Measurements from ENCODE around the gene WDR93.
"Not testable (repeated sequence)": the region's sequence is repeated elsewhere in the genome, so short reads cannot be mapped to it uniquely, and the experiment has no call there.

Gene WDR93

DNA sequence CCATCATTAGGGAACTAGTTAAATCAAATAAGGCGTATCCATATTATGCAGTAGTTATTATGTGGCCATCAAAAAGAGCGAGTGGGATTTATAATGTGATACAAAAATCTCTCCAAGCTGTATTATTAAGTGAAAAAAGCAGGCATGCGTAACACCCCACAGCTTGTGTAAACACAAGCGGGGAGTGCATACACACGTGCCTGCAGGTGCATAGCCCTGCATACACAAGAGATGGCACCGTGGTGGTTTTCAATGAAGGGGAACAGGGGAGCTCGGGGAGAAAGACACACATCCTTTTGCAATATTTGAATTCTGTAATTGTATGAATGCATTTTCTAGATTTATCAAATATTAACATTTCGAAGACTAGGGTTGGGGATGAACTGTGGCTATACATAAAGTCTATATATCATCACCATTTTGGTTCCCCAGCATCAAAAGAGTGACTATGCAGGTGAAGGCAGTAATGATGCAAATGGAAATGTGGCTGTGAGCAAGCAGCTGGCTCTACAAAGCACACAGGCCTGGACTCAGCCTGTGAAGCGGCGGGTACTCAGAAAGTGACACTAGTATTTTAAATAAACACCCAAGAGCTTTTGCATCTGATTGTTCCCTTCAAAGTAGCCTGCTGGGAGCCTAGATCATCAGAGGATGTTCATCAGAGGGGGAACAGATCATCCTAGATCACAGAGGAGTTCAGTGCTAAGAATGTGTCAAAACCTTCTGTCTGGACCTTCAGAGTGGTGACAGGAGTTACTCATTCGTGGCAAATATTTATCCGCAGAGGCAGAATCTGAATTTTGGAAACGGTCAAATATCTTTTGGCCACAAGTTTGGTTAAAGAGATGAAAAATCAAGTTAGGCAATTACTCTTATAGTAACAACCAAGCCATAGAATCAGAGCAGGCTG, 25.9 kb upstream of the WDR93 start:
- FAIRE-seq = no peak

DNA sequence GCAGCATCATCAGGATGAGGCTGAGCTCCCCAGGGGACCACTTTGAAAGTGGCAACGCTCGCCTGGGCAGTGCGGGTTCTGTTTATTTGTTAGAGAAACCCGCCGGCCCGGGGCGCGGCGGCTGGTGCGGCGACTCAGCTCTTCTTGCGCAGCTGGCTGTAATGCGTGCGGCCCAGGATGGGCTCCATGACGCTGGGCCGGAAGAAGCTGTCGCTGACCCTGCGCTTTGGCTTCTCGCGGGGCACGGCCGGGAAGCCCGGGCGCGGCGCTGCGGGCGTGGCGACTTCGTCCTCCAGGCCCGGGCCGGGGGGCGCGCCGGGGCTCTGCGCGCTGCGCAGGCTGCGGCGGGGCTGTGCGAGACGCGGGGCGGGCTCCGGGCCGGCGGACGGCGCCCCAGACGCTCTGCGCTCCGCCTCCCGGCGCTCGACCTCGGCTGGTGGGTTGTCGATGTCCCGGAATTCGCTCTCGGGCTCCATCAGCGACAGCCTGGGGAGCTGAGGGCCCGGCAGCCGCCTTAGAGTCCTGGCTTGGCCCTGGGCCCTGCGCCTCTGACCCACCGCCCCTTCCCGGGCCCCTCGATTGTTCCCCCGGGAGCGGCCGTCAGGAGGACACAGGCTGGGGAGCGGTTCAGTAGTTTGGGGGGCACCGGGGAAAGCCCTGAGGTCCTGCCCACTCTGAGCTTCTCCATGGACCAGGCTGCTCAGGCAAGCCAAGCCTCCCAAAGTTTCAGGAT, 25.0 kb upstream of the WDR93 start:
- FAIRE-seq = no peak

DNA sequence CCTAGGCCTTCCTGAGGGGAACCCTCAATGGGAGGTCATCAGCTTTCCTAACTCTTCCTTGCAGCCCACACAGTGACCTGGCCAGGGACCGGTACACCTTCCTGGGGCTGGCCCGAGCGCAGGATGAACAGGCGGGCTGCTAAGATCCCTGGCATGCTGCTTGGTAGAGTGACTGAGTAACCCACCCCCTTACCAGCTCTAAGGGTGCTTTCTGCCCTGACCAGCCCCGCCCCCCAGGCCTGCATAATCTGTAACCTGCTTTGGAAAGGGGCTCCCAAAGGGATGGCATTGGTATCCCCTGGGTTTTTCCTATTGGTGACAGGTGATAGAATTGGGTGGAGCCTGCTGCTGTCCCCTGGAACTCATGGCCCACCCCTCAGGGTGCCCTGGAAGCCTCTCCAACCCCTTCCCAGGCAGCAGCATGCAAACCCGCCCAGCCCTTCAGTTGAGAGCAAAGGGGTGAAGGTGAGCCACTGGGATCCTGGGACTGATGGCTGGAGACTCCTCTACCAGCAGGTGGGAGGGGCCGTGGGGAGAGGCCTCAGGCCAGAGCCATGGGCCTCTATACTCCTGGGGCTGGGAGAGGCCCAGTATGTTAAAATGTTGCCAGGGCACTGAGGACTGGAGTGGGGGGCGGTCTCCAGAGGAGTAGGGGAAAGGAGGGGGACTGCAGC, 24.3 kb upstream of the WDR93 start:
- no peak for FAIRE-seq

DNA sequence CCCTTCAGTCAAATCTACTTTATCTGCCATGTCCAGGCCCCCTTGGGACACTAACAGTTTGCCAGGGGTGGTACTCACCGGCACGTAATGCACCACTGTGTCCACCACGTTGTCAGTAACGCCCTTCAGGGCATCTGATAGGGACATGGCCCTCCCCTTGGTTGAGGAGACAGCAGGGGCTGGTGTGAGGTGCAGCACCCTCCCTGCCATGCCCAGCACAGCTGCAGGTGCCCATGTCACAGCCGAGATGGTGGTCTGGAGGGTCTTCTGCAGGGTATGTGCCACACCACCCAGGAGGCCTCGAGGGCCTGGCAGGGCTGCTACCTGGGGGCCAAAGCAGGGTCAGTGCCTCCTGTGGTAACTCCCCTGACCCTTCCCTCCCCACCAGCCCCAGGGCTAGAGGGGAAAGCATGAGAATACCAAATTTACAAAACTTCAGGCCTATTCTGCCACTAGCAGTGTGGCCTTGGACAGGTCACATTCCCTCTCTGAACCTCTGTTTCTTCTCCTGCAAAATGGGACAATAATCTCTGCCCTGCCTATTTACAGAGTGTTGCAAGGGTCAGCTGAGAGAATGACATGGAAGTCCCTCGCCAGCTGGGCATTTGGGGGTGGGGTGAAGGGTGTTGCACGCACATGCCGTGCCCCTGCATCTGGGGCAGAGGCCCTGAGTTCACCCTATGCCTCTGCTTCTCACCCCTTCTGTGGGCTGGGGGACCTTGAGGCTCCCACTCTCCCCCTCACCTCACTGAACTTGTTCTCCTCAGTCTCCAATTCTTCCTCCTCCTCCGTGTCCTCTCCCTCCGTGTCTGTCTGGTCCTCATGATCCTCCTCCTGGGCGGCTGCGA, 23.5 kb upstream of the WDR93 start:
- FAIRE-seq = no peak

DNA sequence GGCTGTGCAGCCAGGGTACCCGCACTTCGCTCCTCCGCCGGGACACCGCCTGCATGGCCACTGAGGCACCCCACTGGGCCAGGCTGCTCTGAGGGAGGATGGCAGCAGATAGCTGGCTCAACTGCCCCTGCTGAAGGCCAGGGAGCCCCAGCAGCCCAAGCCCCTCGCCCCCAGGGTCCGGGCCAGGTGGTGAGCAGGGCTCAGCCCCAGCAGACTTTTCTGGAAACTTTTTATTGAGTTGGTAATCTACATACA, 23.0 kb upstream of the WDR93 start:
- FAIRE-seq = no peak

DNA sequence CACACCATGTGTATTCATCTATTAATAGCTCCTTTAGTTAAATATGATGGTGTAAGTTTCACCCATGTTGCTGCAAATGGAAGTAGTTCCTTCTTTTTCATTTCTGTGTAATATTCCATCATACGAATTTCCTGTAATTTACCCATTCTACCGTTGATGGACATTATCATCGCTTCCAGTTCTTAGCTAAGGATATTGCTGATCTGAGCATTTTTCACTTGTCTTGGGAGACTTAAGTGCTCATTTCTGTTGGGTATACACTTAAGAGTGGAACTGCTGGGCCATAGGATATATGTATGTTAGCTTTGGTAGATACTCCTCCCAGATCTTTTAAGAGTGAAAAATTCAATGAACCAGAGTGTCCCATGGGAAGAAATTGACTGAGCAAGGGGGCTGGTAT, 22.4 kb upstream of the WDR93 start:
- FAIRE-seq = no peak

DNA sequence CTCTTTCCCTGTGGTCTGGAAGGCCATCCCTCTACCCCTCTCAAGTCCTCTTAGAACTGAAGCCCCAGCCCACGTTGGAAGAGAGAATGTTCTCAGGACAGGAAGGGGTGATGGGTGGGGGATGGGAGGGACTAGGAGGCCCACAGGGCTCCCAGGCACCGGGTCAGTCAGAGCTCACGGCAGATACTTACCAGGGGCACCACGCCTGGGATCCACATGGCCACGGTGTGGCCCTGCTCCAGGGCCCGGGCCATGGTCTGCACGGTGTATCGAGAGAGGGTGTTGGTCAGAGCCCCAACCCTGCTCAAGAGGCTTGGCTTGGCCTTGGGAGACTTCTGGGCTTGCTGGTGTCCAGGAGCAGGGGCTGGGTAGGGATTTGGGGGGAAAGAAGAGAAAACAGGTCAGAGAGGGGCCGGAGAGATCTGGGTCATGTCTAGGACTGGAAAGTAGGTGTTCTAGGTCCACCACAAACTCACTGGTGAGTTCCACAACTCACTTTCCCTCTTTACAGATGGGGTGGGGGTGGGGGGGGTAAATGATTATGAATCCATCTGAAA, 21.2 kb upstream of the WDR93 start:
- FAIRE-seq = no peak

DNA sequence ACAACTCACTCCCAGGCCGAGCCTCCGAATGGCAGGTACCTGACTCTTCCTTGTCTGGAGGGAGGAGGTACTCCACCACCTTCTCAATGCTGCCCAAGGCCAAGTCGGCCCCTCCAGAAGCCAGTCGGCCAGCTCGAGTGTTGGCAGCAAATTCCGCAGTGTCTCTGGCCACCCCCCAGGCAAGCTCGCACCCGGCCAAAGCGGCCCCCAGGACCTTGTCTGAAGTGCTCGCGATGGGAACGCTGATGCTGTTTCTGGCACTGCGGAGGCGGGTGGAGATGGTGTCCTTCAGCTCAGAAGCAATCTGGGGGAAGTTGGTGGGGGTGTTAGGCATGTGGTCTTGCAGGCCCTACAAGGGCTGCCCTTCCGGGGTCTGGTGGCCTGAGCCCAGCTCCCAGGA, 20.7 kb upstream of the WDR93 start:
- no peak for FAIRE-seq

DNA sequence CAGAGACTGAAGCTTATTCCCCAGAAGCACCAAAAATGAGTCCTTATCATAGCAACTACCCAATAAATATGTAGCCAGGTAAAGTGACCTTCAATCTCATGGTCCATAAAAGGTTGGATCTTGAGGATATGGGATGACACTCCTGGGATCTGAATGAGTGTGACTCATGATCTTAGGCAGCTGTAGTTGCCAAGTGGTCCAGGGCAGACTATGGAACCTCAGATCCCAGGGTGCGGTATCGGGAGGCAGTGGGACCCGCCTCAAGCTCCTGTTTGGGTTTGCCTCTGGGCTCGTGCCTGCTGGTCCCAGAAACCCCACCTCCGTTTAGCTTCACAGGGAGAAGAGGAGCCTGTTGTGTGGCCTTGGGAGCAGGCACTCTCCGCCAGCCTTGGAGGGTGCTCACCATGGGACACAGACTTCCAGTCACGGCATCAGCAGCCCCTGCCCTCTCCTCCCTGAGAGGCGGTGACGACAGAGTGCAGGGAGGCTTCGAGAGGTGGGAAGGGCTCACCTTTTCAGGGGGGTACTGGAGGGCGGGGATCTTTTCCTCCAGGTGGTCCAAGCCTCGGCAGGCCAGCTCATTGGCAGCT, 19.5 kb upstream of the WDR93 start:
- no peak for FAIRE-seq

DNA sequence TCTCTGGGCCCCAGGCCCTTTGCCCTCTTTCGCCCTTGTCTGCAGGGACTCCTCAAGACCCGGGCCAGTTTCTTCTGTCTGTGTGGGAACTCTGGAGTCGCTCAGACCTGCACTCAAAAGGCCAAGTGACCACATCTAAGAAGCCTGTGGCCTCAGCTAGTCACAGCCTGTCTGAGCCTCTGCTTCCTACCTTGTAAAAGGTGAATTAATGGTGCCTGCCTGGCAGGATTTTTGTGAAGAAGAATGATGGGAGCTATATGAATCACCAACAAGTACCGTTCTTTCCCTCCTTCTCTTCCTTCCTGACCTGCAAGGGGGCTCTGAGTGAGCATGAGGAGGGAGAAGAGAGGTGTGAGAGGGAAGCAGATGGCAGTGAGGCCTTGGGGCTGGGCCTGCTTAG, 18.9 kb upstream of the WDR93 start:
- FAIRE-seq = no peak

DNA sequence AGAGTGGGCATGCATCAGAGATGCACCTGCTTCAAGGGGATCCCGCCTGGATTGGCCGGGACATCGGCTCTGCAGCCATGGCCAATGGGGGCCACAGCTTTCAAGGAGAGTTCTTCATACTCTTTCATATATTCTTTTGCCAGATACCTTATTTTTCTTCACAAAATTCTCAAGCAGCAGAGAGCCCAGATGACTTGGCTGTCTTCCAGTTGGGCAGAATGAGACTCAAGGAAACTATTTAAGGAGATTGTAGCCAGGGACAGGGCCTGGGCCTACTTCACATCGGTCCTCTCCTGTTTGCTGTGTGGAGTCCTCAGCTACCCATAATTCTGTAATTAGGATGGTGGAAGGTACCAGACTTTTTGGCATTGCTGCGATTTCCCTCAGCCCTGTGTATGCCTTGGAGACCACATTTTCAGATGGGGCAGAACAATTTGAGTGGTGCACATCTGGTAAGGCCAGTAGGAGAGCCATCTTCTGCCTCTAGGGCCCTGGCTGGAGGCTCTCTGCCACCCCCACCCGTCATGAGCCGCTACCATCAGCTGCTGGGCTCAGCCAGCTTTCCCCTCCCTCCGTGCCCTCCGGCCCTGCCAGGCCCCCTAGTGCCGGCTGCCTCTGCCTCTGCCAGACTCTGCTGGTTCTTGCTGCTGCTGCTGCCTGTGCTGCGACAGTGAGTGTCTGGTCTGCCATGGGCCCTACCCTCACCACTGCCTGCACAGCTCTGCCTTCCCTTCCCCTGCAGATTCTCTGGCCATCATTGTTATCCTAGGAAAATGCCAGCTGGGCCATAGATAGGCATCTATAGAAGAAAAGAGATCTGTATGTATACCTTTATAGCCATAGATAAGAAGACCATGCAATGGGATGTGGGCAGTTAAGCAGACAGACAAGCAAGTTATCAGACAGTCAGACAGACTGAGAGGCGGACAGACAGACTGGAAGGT, 18.1 kb upstream of the WDR93 start:
- no peak for FAIRE-seq

DNA sequence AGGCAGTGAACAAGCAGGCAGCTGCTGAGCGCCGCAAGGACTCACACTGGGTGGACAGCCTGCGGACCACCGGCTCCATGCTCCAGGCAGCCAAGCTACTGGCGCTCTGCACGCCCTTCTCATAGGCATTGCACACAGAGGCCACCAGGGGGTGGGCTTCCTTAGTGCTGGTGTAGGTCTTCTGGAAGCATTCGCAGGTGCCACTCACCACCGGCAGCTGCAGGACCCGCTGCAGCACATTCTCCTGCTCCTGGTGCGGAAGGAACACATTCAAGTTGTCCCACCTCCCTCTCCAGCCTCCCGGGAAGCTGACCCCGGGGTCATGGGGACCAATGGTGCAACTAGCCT, 17.5 kb upstream of the WDR93 start:
- FAIRE-seq = no peak

DNA sequence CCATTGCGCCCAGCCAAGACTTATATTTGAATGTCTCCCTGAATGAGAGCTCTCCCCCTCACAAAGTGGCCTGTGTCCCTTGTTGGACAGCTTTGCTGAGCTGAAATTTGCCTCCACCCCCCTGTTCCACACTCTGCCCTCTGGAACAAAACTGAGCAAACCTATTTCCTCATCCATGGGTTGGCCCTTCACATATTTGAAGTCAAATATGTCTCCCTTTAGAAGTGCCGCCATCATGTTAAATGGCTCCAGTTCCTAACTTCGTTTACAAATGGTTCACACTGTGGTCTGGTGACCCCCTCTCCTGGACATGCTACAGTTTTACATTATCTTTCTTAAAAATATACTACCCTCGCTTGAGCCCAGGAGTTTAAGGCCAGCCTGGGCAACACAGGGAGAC, 16.1 kb upstream of the WDR93 start:
- FAIRE-seq = no peak

DNA sequence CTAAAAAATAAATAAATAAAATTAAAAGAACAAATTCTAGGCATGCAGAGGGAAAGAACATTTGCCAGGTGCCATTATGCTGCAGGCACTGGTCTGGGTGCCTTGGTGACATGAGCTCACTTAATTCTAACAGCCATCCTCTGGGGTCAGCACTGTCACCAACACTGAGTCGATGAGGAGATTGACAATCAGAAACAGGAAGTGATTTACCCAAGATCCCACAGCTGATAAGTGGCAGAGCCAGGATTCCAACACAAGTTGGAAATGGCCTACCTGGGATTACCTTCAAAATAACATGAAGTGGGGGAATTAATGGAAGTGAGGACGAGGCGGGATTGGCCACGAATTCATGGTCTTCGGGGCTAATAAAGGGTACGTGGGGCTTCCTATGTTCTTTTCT, 15.0 kb upstream of the WDR93 start:
- FAIRE-seq = no peak

DNA sequence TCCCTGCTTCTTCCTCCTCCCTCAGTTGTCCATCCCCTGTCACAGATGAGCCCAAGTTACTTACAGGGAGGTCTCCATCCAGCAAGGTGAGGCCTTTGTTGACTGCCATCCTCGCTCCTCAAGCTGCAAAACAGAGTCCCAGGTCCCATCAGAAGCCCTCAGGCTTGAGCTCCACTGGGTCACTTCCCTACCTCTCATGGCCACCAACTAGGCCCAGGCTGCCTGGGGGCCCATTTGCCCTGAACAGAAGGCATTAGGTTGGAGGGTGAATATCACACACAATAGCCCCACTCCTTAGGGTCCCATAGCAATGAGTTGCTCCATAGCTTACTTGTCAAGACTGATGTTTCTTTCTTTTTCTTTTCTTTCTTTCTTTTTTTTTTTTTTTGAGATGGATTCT, 13.2 kb upstream of the WDR93 start:
- no peak for FAIRE-seq

DNA sequence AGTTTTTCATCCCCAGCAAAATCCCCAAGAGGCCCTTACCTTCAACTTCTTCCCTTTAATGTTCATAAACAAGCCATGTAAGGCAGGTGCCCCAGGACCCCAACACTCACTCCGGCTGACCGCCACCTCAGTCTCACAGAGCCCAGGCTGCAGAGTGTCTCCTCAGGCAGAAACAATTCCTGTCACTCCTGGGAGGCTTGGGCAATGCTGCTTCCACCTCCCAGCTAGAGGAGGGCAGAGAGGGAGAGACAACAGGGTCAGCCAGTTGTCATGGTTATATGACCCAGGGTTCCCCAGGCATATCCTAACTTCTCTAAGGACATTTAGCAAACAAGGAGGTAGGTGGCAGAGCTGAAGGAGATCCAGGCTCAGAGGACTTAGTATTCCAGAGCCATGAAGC, 11.4 kb upstream of the WDR93 start, which contains the start of gene PLIN1:
Gene PLIN1, minus strand, starts transcription at position 156 of the 400 bp plus-strand sequence. CDS start 1,878 bp downstream, outside the sequence.
- no peak for FAIRE-seq

DNA sequence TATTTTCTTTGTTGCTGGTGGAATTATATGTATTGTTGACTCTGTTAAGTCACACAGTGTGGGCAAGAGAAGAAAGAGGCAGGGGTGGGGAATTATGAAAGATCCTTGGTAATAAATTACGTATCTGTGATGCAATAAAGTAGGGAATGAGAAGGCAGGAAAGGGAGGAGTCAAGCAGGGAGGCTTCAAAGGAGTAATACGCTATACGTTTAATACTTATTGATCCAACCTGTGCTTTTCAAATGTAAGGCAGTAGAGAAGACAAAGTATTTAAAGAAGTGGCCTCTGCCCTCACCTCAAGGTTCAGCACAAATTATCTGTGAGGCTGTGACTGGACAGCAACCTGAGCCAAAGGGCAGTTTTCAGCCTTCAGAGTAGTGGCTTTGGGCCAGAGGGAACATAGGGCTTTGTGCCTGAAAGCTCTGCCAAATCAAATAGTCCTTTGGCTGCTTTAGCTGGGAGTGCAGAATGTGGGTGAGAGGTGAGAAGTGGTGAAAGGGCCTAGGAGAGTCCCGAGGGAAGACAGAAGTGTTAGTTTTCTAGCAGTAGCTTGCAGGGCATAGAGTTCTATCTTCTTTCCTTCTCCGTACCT, 10.2 kb upstream of the WDR93 start:
- no peak for FAIRE-seq

DNA sequence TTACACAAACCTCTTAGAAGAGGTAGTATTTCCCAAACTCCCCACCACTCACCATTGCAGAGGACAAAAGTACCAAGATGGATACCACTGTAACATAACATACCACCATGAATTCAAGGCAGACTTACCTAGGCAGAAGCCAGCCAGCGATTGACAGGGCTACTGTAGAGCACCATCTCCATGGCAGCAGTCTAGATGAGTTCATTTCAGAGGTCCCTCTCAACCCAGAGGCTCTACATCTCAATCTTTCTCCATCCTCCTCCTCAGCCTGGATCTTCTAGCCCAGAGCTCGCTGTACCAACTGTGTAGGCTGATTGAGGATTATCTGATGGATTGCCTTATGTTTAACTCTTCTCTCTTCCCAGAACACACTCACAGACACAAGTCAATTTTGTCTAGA, 9.5 kb upstream of the WDR93 start:
- FAIRE-seq = no peak

DNA sequence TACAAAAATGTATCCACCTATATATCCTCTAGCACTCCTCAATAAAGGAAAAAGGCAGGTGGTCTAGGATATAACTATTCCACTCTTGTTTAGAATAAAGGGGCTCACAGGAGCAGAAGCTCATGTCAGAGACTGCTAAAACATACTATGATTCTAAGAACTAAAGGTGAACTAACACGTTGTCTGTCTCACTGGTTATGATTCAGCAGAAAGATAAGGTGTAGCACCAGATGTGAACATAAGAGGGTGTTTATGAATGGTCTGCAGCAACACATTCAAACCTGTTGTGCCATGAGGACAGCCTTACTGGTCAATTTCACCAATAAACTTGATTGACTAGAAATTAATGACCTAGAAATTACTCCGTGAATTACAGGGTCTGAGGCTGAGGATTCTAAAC, 4.6 kb upstream of the WDR93 start:
- no peak for FAIRE-seq

DNA sequence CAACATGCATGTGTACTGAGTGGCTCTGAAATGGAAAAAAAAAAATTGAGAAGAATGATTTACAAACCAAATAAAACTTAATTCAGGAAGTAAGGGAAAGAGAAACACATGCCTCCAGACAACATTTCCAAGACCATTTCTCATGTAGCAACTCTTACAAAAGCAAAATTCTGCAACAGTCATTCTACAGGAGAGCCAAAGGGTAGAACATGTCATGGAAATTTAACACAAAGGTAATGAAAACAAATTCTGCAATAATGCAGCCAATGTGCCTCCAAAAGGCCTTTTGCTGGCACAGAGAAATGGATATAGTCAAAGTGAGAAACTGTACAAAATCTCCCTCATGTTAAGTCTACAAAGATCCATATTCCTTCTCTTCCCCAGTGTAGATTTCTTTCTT, 4.1 kb upstream of the WDR93 start:
- no peak for FAIRE-seq

DNA sequence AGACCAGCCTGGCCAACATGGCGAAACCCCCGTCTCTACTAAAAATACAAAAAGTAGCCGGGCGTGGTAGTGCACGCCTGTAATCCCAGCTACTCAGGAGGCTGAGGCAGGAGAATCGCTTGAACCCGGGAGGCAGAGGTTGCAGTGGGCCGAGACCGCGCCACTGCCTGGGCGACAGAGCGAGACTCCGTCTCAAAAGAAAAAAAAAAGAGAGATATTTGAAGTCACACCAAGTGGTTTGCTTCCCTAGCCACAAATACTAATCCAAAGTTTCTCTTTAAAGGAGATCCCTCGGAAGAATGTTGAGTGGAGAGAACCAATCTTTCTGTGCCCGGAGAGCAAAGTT, 708 bp upstream of the WDR93 start:
- FAIRE-seq = not testable (repeated sequence)

Measured in colon (tissue), 2 donors.